Neural cell (in vitro differentiated cells): Measurements from ENCODE around the gene HPS4. TPM values are rescaled to one million over a fixed set of nuclear protein-coding genes. Genes with fewer than 3 reads are reported as not detected.

ENCODE experiments used
- H2AFZ ChIP-seq: fragments of 200-600, 300-800 bp; sonication (generic), shearing (Covaris generic); 2 replicates; pipeline ENCODE4 v1.6.0; 2014; ENCODE audit warnings: low read depth, mild to moderate bottlenecking, antibody characterized with exemption, low read length, moderate library complexity
- H3F3A ChIP-seq: fragments of 200-600 bp; shearing (Covaris generic); 2 replicates; pipeline ENCODE4 v1.6.1; 2016; ENCODE audit warnings: mild to moderate bottlenecking, moderate library complexity, mixed read lengths, antibody characterized with exemption, low read length; ENCODE audit not compliant: insufficient read depth, poor library complexity, severe bottlenecking
- H3K27ac ChIP-seq: fragments of 200-600, 300-800 bp; sonication (generic), shearing (Covaris generic); 2 replicates; pipeline ENCODE4 v1.5.1; 2014; ENCODE audit warnings: mild to moderate bottlenecking, low read length, moderate library complexity
- H3K27me3 ChIP-seq: fragments of 300-800, 200-600 bp; sonication (generic), shearing (Covaris generic); 2 replicates; pipeline ENCODE4 v1.6.0; 2014; ENCODE audit warnings: mild to moderate bottlenecking, low read depth, low read length, moderate library complexity; ENCODE audit not compliant: insufficient read depth
- H3K36me3 ChIP-seq: fragments of 300-800, 200-600 bp; sonication (generic), shearing (Covaris generic); 2 replicates; pipeline ENCODE4 v1.5.1; 2014; ENCODE audit warnings: mild to moderate bottlenecking, antibody characterized with exemption, low read length, moderate library complexity; ENCODE audit not compliant: insufficient read depth
- H3K4me2 ChIP-seq: fragments of 300-800, 200-600 bp; sonication (generic), shearing (Covaris generic); 2 replicates; pipeline ENCODE4 v1.6.0; 2014; ENCODE audit warnings: mild to moderate bottlenecking, low read length
- H3K4me3 ChIP-seq: fragments of 300-800, 200-600 bp; sonication (generic), shearing (Covaris generic); 2 replicates; pipeline ENCODE4 v1.5.1; 2014; ENCODE audit warnings: mild to moderate bottlenecking, low read length, moderate library complexity
- H3K79me2 ChIP-seq: fragments of 200-600 bp; shearing (Covaris generic); replicated peaks from 2 replicates; pipeline ENCODE4 v1.6.0; 2014; ENCODE audit warnings: mild to moderate bottlenecking, low read length, moderate library complexity; ENCODE audit not compliant: insufficient read depth
- H3K9ac ChIP-seq: fragments of 300-800, 200-600 bp; sonication (generic), shearing (Covaris generic); 2 replicates; pipeline ENCODE4 v1.6.1; 2016; ENCODE audit warnings: mild to moderate bottlenecking, low read length, mixed read lengths
- H3K9me2 ChIP-seq: fragments of 200-600 bp; shearing (Covaris generic); 2 replicates; pipeline ENCODE4 v1.6.1; 2016; ENCODE audit warnings: mild to moderate bottlenecking, low read length, mixed read lengths; ENCODE audit not compliant: insufficient read depth
- H3K9me3 ChIP-seq: fragments of 200-600, 300-800 bp; sonication (generic), shearing (Covaris generic); 2 replicates; pipeline ENCODE4 v1.6.1; 2016; ENCODE audit warnings: mild to moderate bottlenecking, mixed run types, low read length, moderate library complexity, mixed read lengths
- H4K20me1 ChIP-seq: fragments of 200-600 bp; shearing (Covaris generic); 2 replicates; pipeline ENCODE4 v1.6.1; 2016; ENCODE audit warnings: mild to moderate bottlenecking, mixed run types; ENCODE audit not compliant: insufficient read depth
- CTCF ChIP-seq: fragments of 450-650 bp; IDR thresholded peaks from 2 replicates; pipeline ENCODE4 v1.5.1; 2014; ENCODE audit warnings: antibody characterized with exemption, mild to moderate bottlenecking, moderate library complexity; ENCODE audit not compliant: poor library complexity, severe bottlenecking
- EP300 ChIP-seq: fragments of 450-650 bp; conservative IDR thresholded peaks from 2 replicates; pipeline ENCODE4 v1.6.1; 2014; ENCODE audit warnings: antibody characterized with exemption, mild to moderate bottlenecking, moderate library complexity; ENCODE audit not compliant: poor library complexity, severe bottlenecking
- EZH2 ChIP-seq: fragments of 200-600, 300-800 bp; shearing (Covaris generic), sonication (generic); IDR thresholded peaks from 2 replicates; pipeline ENCODE4 v1.6.1; 2014; ENCODE audit warnings: antibody characterized with exemption, low read length, borderline replicate concordance, mild to moderate bottlenecking; ENCODE audit not compliant: insufficient read depth, poor library complexity, severe bottlenecking
- MXI1 ChIP-seq: fragments of 450-650 bp; conservative IDR thresholded peaks from 2 replicates; pipeline ENCODE4 v1.6.1; 2014; ENCODE audit warnings: antibody characterized with exemption, mild to moderate bottlenecking; ENCODE audit not compliant: poor library complexity, severe bottlenecking
- POLR2AphosphoS5 ChIP-seq: IDR thresholded peaks from 2 replicates; pipeline ENCODE4 v1.6.1; 2012
- RAD21 ChIP-seq: fragments of 450-650 bp; conservative IDR thresholded peaks from 2 replicates; pipeline ENCODE4 v1.6.1; 2014; ENCODE audit warnings: antibody characterized with exemption, mild to moderate bottlenecking, moderate library complexity
- REST ChIP-seq: IDR thresholded peaks from 2 replicates; pipeline ENCODE4 v1.6.1; 2012; ENCODE audit warnings: borderline replicate concordance
- SMC3 ChIP-seq: fragments of 450-650 bp; conservative IDR thresholded peaks from 2 replicates; pipeline ENCODE4 v1.6.1; 2014; ENCODE audit warnings: antibody characterized with exemption, mild to moderate bottlenecking, moderate library complexity; ENCODE audit not compliant: poor library complexity
- TAF1 ChIP-seq: IDR thresholded peaks from 2 replicates; pipeline ENCODE4 v1.6.1; 2012; ENCODE audit warnings: low read depth
- polyA plus RNA-seq: library from polyadenylated mRNA; depleted of rRNA; stranded (reverse); fragments of >200 nt; gene quantifications from 2 replicates; pipeline ENCODE4 v1.2.3, GENCODE V29; 2014

The HPS4 gene
- polyA plus RNA-seq, 1 donor from 2014 or later = 54.1 TPM

- H3K9ac ChIP-seq = no peak overlapping the region
- no peaks in the 10 kb centered on the region for H3K9me3 ChIP-seq
- no peaks in the 10 kb centered on the region for H4K20me1 ChIP-seq
- TF ChIP-seq REST (no peak), SMC3 (no peak), RAD21 (no peak), MXI1 (no peak), TAF1 (no peak), EP300 (no peak), EZH2 (no peak), CTCF (no peak), POLR2AphosphoS5 (no peak)
- H3K9me2 ChIP-seq = no peaks in the 10 kb centered on the region
- no peak overlapping the region for H2AFZ ChIP-seq
- peak overlapping the region; percentile 42 for H3K4me3 ChIP-seq
- H3K4me2 ChIP-seq = no peak overlapping the region
- peaks cover 4% of the 10 kb centered on the region for H3K79me2 ChIP-seq
- H3K27ac ChIP-seq = no peak overlapping the region
- no peaks in the 10 kb centered on the region for H3K36me3 ChIP-seq
- H3F3A ChIP-seq = no peaks in the 10 kb centered on the region
- H3K27me3 ChIP-seq = no peaks in the 10 kb centered on the region
Measured at GRCh38 chr22:26436903-26437515, 46.6 kb downstream of the HPS4 start.

- Histone ChIP-seq H3K36me3 (no peaks in the 10 kb centered on the region), H3K27ac (no peak overlapping the region)
Measured at GRCh38 chr22:26435327-26436093, 48.1 kb downstream of the HPS4 start.

More at GRCh38 chr22:26435327-26436093, 48.1 kb downstream of the HPS4 start:
- Histone ChIP-seq H3K79me2 (peaks cover 4% of the 10 kb centered on the region), H2AFZ (no peak overlapping the region), H3K9ac (no peak overlapping the region), H3K27me3 (no peaks in the 10 kb centered on the region), H3K9me3 (no peaks in the 10 kb centered on the region), H4K20me1 (no peaks in the 10 kb centered on the region), H3K4me3 (peak overlapping the region; percentile 42), H3K9me2 (no peaks in the 10 kb centered on the region), H3K4me2 (no peak overlapping the region), H3F3A (no peaks in the 10 kb centered on the region)
- no peak for TF ChIP-seq SMC3
- TF ChIP-seq EZH2 = no peak
- no peak for TF ChIP-seq POLR2AphosphoS5
- TF ChIP-seq TAF1 = no peak
- TF ChIP-seq CTCF = no peak
- TF ChIP-seq RAD21 = no peak
- TF ChIP-seq MXI1 = no peak
- TF ChIP-seq REST = no peak
- no peak for TF ChIP-seq EP300
